Psoas muscle (tissue), 8 donors: ENCODE measurements around the gene ZNF221. TPM values are rescaled to one million over a fixed set of nuclear protein-coding genes. Genes with fewer than 3 reads are reported as not detected.

ENCODE experiments used
- ATAC-seq, 4 donors: fragments of 200-7000 bp; cut with Tn5 transposase; one replicate each; pipeline ENCODE4 v1.9.1; 2020; ENCODE audit warnings: moderate library complexity in 3 of 4, mild to moderate bottlenecking in 2 of 4
- DNase-seq, 2 donors: peaks; one replicate each; pipeline ENCODE4 v3.0.0-alpha.2; 2020
- H3K27ac ChIP-seq: fragments of 200-600 bp; one replicate; pipeline ENCODE4 v1.8.0; 2022
- H3K27me3 ChIP-seq, 3 donors: fragments of 200-600 bp in 1 of 3; one replicate each; pipeline versions ENCODE4 v1.6.1 to v1.8.0; 2013 to 2022; ENCODE audit warnings: low read length in 2 of 3, mild to moderate bottlenecking in 2 of 3, moderate library complexity in 1 of 3; ENCODE audit not compliant: insufficient read depth in 3 of 3
- H3K36me3 ChIP-seq, 2 donors: fragments of 200-600 bp in 1 of 2; one replicate each; pipeline versions ENCODE4 v1.6.1 to v1.8.0; 2013 to 2022; ENCODE audit warnings: low read depth in 1 of 2, mild to moderate bottlenecking in 1 of 2, moderate library complexity in 1 of 2; ENCODE audit not compliant: insufficient read depth in 1 of 2
- H3K4me1 ChIP-seq: fragments of 200-600 bp; one replicate; pipeline ENCODE4 v1.8.0; 2022
- H3K4me3 ChIP-seq: fragments of 200-600 bp; one replicate; pipeline ENCODE4 v1.8.0; 2022; ENCODE audit warnings: mild to moderate bottlenecking
- H3K9me3 ChIP-seq: fragments of 200-600 bp; one replicate; pipeline ENCODE4 v1.8.0; 2022
- CTCF ChIP-seq: fragments of 200-600 bp; IDR thresholded peaks from one replicate; pipeline ENCODE4 v1.8.0; 2022; ENCODE audit warnings: antibody characterized with exemption
- WGBS, 3 donors: extraction: QIAGEN DNeasy Blood & Tissue Kit; methylation state at CpG; one replicate each; pipeline versions ENCODE4 v1.1.6 to v1.1.7; 2013; 5-methylcytosine and 5-hydroxymethylcytosine counted together
- intact Hi-C, 2 donors: fragments of 100-400 bp; cut with DNase I; formaldehyde crosslinking; loops; one replicate each; pipeline versions ENCODE4 v1.11.0 to v1.14.2; 2022
- polyA plus RNA-seq, 3 donors: library from polyadenylated mRNA; stranded (reverse); fragments of 200-250 nt; gene quantifications; one replicate each; pipeline ENCODE4 v1.2.3, GENCODE V29; 2013
- total RNA-seq, 4 donors: library from RNA; stranded (reverse); fragmentation: NEBNext Ultra II Directional in 2 of 4; extraction: Animal tissue kit (Norgen Biotek cat#: 25700) in 2 of 4; gene quantifications; one replicate each; pipeline versions ENCODE4 v1.2.1 to v1.2.4, GENCODE V29; 2021 to 2023
- donor health status: healthy with polysubstance abuse.
- donor health status: DM: no; HTN: no; CAD: no; lungs with moderate emphysema.
- donor health status: Bipolar disorder and iron deficiency.
- donor health status: healthy.
- donor health status: DM: yes; HTN: yes; CAD: no.
- donor health status: DM: no; HTN: no; CAD: no.
- donor health status: DM: no; HTN: no; CAD: no.
- donor health status: DM: yes; HTN: yes; CAD: no.

The ZNF221 gene
- total and polyA plus RNA-seq, 7 donors = 0.23 to 2.5 (median 0.75) TPM

- Histone ChIP-seq H3K9me3 (peaks cover 46% of the 10 kb centered on the region), H3K4me1 (peaks cover 12% of the 10 kb centered on the region), H3K27me3 (no peaks in the 10 kb centered on the region), H3K36me3 (peaks cover 2 to 6% of the 10 kb centered on the region in 2 donors), H3K4me3 (peak overlapping the region; percentile 79), H3K27ac (peak overlapping the region; percentile 79)
- no peak for TF ChIP-seq CTCF
- intact Hi-C loops = loop anchor here (2.0 to 10.0 kb wide), 3 partner anchors 15 to 93 kb away; partner anchors contain the start of genes ZNF223 (in 1 of the 2) and ZNF224 (in 1 of the 2)
- ATAC-seq (peak in 1 of 4 donors; percentile 2), DNase-seq (no peak)
- WGBS, 3 donors = 7 to 12% (median 9%) methylated on average over 8 of the region's 8 CpGs
Observed at GRCh38 chr19:44002212-44002565, 51.2 kb downstream of the ZNF221 start.

GRCh38 chr19:44002566-44003460 lies 51.8 kb downstream of the ZNF221 start, which contains the start of gene ZNF230:
Gene ZNF230 (plus strand): TSS chr19:44002957. CDS start chr19:44007079, 4,122 bp downstream.
- Histone ChIP-seq H3K4me3 (peak within 1 kb of the TSS; percentile 79), H3K27ac (peak within 1 kb of the TSS; percentile 79), H3K36me3 (peaks cover 6 to 12% of the 10 kb centered on the region in 2 donors), H3K4me1 (peaks cover 12% of the 10 kb centered on the region), H3K27me3 (no peaks in the 10 kb centered on the region), H3K9me3 (peaks cover 46% of the 10 kb centered on the region)
- 0 to 1% (median 0%) methylated on average over 48 of the region's 48 CpGs for WGBS, 3 donors
- no peak for TF ChIP-seq CTCF
- ATAC-seq (peak; percentile 100), DNase-seq (peak; percentile 88 to 93)
- intact Hi-C loops = loop anchor here (2.0 to 10.0 kb wide), 3 partner anchors 16 to 92 kb away; partner anchors contain the start of genes ZNF223 (in 1 of the 2) and ZNF224 (in 1 of the 2)

GRCh38 chr19:44003461-44004009 lies 52.5 kb downstream of the ZNF221 start:
- ATAC-seq (peak in 1 of 4 donors; percentile 10), DNase-seq (peak in 1 of 2 donors; percentile 48)
- Histone ChIP-seq H3K27ac (peak overlapping the region; percentile 79), H3K9me3 (peaks cover 47% of the 10 kb centered on the region), H3K4me1 (peaks cover 12% of the 10 kb centered on the region), H3K36me3 (peaks cover 13 to 20% of the 10 kb centered on the region in 2 donors), H3K27me3 (no peaks in the 10 kb centered on the region), H3K4me3 (peak overlapping the region; percentile 79)
- intact Hi-C loops = loop anchor here (2.0 to 10.0 kb wide), 3 partner anchors 17 to 91 kb away; partner anchors contain the start of genes ZNF223 (in 1 of the 2) and ZNF224 (in 1 of the 2)
- 3% methylated on average over 15 of the region's 15 CpGs for WGBS, 3 donors
- TF ChIP-seq CTCF = no peak

- Histone ChIP-seq H3K4me3 (no peak overlapping the region), H3K9me3 (peaks cover 52% of the 10 kb centered on the region), H3K4me1 (peaks cover 12% of the 10 kb centered on the region), H3K27ac (no peak overlapping the region), H3K36me3 (peaks cover 34 to 44% of the 10 kb centered on the region in 2 donors), H3K27me3 (no peaks in the 10 kb centered on the region)
- TF ChIP-seq CTCF = no peak
- DNase-seq (no peak), ATAC-seq (no peak)
- WGBS, 3 donors = 90 to 95% (median 94%) methylated on average over 1 of the region's 1 CpG
- intact Hi-C loops = loop anchor here in 1 of 2 donors (10.0 kb wide), 1 partner anchor 89 kb away; the partner anchor contains the start of gene ZNF224
Observed at GRCh38 chr19:44005973-44006372, 54.9 kb downstream of the ZNF221 start.
